ENCODE measurements around the gene SLCO2B1.
"Not testable (repeated sequence)": the region's sequence is repeated elsewhere in the genome, so short reads cannot be mapped to it uniquely, and the experiment has no call there.

SLCO2B1 gene

GRCh38 chr11:75150879-75151278 lies at the start of gene SLCO2B1:
Gene SLCO2B1, plus strand, starts transcription at chr11:75151107. Its CDS starts 275 bp downstream, at chr11:75151382.
- DNase-seq, result no peak

DNA sequence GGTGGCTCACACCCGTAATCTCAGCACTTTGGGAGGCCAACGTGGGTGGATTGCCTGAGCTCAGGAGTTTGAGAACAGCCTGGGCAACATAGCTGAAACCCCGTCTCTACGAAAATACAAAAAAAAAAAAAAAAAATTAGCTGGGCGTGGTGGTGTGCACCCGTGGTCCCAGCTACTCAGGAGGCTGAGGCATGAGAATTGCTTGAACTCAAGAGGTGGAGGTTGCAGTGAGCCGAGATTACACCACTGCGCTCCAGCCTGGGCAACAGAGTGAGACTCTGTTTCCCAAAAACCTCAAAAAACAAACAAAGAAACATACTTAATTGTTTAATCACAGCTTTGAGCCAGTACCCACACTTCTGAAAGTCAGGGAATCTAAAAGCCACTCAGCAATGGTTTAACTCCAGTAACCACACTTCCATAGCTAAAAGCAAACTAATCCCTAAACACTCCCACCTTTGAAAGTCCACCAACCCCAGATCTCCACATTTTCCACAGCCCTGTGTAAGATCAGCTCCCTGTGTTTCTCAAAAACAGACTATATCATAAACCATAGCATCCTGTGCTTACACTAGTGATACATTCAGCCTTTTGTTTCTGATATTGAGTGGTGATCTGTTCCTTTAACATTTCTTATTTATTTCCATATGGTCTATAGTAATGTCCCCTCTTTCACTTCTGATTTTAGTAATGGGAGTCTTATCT lies 49.3 kb upstream of the SLCO2B1 start:
- DNase-seq, result no peak

- no peak for DNase-seq
Observed at GRCh38 chr11:75103380-75104026, 47.4 kb upstream of the SLCO2B1 start.

- DNase-seq, result peak; percentile 10
Observed at GRCh38 chr11:75105462-75105925, 45.4 kb upstream of the SLCO2B1 start.

DNA sequence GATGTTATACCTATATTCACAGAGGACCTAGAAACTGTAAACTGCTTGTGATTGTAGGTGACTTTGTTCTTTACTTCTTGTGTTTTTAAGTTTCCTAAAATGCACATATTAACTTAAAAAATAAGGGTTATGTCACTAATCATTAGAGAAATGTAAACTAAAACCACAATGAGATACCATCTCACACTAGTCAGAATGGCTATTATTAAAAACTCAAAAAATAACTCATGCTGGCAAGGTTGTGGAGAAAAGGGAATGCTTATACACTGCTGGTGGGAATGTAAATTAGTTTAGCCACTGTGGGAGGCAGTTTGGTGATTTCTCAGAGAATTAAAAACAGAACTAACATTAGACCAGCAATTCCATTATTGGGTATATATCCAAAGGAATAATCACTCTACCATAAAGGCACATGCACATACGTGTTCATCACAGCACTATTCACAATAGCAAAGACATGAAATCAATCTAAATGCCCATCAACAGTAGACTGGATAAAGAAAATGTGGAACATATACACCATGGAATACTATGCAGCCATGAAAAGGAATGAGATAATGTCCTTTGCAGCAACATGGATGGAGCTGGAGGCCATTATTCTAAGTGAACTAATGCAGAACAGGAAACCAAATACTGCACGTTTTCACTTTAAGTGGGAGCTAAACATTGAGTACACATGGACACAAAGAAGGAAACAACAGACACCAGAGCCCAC lies 44.8 kb upstream of the SLCO2B1 start:
- DNase-seq, result not testable (repeated sequence)

DNA sequence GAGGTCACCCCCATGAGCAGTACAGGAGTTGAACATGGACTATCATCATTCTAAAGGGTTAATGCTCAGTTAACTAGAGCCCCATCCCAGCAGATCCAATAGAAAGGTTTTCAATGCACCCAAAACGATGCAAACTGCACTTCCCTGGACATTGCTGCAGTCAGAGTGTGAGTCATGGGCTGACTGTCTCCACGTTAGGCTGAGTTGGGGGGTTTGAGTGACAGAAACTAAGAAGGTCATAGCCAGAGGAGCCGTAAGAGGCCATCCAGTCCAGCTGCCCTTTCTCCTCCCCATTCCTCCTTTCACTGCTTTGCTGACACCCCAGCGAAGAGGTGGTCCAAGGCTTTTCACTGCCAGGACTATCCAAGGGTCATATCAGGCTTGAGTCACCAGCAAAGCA lies 43.7 kb upstream of the SLCO2B1 start:
- no peak for DNase-seq

DNA sequence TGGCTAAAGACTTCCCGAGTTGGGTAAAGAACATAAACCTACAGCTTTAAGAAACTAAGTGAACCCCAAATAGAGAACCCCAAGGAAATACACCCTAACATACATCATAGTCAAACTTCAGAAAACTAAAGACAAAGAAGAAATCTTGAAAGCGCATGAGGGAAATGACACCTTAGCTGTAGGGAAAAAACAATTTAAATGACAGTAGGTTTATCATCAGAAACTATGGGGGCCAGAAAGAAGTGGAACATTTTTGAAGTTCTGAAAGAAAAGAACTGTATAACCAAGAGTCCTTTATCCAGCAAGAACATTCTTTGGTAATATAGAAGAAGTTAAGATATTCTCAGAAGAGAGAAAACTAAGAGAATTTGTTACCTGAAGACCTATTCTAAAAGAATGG lies 38.7 kb upstream of the SLCO2B1 start:
- no peak for DNase-seq

- DNase-seq, result no peak
Observed at GRCh38 chr11:75113030-75113429, 37.9 kb upstream of the SLCO2B1 start.

DNA sequence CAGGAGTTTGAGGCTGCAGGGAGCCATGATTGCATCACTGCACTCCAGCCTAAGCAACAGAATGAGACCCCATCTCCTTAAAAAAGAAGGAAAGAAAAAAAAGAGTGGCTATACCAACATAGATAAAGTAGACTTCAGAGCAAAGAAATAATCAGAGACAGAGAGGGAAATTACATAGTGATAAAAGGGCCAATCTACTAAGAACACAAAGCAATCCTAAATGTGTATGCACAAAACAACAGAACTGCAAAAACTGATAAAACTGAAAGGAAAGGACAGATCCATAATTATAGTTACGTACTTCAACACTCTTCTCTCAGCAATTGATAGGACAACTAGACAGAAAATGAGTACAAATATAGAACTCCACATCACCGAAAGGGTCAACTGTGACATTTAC lies 36.4 kb upstream of the SLCO2B1 start:
- no peak for DNase-seq

GRCh38 chr11:75118577-75118976 lies 32.3 kb upstream of the SLCO2B1 start:
- DNase-seq, result no peak

DNA sequence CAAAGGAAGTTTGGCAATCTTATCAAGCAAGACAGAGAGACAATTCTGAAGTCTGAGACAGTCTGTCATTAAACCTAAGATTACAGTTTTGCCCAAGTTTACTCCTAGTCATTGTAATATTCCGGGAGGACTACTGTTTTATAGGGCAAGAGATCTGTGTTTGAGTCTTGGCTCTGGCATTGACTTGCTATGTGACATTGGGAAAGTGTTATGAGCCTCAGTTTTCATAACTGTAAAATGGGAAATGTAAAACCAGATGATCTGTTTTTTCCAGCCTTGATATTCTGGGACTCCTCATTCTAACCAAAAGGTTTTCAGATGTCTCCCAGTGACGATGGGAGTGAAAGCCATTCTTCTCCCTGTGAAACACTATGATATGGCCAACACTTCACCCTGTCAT lies 24.3 kb upstream of the SLCO2B1 start:
- DNase-seq, result no peak

GRCh38 chr11:75132080-75132479 lies 18.8 kb upstream of the SLCO2B1 start:
- DNase-seq, result no peak

- no peak for DNase-seq
Observed at GRCh38 chr11:75133976-75134375, 16.9 kb upstream of the SLCO2B1 start.

DNA sequence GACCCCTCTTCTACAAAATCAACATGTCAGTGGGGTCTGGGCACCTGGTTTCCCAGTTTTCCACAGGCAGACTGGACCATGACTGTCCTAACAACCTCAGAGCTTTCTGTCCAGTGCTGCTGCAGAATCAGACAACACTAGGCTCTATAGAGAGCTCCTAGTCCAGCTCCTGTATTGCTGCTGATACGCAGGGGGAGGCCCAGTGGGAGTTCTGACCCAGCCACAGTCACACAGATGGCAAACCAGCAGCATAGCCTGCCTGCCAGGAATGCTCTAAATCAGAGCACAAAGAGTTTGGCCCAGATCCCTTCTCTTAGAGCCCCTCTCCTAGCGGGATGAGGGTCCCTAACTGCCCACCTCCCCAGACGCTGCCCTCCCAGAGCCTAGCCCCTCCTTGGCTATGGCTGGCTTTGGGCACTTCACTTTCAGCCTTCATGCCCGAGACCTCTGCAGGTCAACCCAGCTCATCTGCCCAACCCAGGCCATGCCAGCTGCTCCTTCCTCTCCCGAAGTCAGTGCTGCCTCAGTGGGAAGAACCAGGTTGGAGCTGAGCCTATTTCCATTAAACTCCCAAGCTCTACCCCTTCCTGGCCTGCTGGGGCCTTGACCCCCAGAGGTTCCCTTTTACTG lies 15.8 kb upstream of the SLCO2B1 start:
- DNase-seq, result no peak

DNA sequence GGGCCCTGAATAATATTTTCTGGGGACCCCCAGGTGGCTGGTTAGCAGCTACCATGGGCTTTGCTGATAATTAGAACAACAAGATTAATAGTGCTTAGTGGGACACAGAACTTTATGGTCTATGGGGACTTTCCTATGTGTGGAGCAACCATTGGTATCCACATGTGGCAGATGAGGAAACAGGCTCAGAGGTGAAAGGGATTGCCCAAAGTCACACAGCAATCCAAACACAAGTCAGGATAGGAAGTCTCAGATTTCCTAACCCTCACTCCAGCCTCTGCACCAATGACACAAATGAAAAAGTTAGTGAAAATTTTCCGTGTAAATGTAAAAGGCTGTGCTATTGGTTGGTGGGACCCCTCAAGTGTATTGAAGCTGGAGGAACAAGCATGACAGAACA lies 15.3 kb upstream of the SLCO2B1 start:
- DNase-seq, result no peak

GRCh38 chr11:75140269-75141138 lies 10.4 kb upstream of the SLCO2B1 start:
- DNase-seq, result peak; percentile 80

- DNase-seq, result no peak
Observed at GRCh38 chr11:75141166-75141565, 9.7 kb upstream of the SLCO2B1 start.

GRCh38 chr11:75142714-75143419 lies 8.0 kb upstream of the SLCO2B1 start:
- DNase-seq, result peak; percentile 92

DNA sequence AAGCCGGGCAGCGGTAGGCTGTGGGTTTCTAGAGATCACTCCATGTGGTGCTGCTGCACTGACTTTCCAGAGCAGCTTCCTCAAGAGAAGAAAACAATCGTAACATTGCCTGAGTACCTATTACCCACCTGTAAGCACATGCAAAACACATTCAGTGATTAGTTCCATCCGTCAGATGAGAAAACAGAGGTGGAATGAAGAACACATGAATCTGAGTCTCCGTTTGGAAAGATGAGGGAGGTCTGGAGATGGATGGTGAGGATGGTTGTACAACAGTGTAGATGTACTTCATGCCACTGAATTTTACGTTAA lies 7.5 kb upstream of the SLCO2B1 start:
- no peak for DNase-seq

DNA sequence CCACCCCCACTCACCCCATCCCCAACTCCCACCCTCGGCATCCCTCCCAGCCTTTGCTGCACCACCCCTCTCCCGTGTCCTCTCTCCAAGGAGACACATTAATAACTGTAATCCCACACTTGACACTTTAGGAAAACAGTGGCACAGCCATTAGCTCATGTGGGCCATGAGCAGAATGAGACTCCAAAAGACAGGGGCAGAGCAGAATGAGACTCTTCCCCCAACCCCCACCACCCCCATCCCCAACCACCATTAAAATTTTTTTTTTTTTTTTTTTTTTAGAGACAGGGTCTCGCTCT lies 6.2 kb upstream of the SLCO2B1 start:
- no peak for DNase-seq

- no peak for DNase-seq
Observed at GRCh38 chr11:75145196-75145971, 5.5 kb upstream of the SLCO2B1 start.

Measured in RPMI8226 (cell line).